C4-2B (cell line): ENCODE measurements around the gene KLC4.

Source experiments
- CTCF ChIP-seq: fragments of 450-650 bp; conservative IDR thresholded peaks from 2 replicates; pipeline ENCODE4 v1.5.1; 2017; ENCODE audit warnings: mild to moderate bottlenecking
- ZFX ChIP-seq: fragments of 450-650 bp; IDR thresholded peaks from 2 replicates; pipeline ENCODE4 v1.6.1; 2017

GRCh38 chr6:43107344-43108062 is 48.1 kb downstream of the KLC4 start:
- no peak for TF ChIP-seq CTCF
- no peak for TF ChIP-seq ZFX
